GM18951 (cell line): Measurements from ENCODE around the gene SNED1.

Experiments
- POLR2A ChIP-seq: IDR thresholded peaks from 4 replicates; pipeline ENCODE4 v1.6.1; 2011; ENCODE audit warnings: mild to moderate bottlenecking; ENCODE audit not compliant: insufficient read length, insufficient read depth; ENCODE audit errors: extremely low read depth
- in situ Hi-C: fragments of 300-500 bp; cut with MboI; formaldehyde crosslinking; loops from one replicate; pipeline ENCODE4 v1.12.0; 2022; ENCODE audit warnings: low sequenced_read_pairs, mixed read lengths, inconsistent platforms; ENCODE audit not compliant: unreplicated experiment

The SNED1 gene

DNA sequence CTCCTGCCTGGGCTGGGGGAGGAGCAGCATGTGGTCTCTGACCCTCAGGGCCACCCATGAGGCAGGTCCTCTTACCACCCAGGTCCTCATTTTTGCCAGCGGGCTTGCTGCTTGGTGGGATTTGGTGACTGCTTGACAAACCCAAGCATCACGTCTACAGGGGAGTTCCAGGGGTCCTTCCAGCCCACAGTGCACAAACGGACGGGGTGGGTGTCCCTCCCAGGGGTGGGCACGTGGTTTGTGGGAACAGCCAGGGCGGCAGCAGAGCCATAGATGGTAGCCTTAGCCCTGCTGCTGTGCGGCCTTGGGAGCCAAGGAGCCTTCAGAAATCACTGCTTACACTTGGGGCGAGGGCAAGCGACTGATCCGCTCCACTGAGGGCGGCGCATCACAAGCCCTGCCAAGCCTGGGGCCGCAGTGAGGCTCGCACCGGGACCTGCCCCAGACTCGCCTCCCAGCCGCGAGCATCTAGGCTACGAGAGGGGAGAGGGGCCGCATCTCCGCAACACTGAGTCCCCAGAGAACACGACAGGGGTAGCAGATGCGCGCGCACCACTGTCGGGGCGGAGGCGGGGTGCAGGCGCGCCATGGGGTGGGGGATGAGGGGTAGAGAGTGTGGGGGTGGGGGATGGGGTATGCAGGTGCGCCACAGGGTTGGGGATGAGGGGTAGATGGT lies 36.9 kb downstream of the SNED1 start:
- TF ChIP-seq POLR2A: no peak
- in situ Hi-C loops: no loop called here

DNA sequence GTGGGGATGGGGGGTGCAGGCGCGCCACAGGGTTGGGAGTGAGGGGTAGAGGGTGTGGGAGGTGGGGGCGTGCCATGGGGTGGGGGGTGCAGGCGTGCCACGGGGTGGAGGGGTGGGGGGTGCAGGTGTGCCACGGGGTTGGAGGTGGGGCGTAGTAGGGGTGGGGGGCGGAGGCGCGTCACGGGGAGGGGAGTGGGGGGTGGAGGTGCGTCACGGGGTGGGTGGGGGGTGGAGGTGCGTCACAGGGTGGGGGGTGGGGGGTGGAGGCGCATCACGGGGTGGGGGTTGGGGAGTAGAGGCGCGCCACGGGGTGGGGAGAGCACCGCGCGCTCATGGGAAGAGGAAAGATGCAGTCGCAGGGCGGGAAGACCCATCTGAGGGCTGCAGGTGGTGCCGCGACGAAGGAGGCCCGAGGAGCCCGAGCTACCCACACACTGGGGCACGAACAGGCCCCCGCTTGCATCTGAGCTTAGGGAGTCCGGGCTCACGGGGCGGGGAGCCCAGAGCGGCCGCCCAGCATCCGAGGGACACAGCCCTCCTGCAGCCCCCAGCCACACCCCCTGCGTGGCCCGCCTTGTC lies 37.5 kb downstream of the SNED1 start:
- TF ChIP-seq POLR2A: no peak
- in situ Hi-C loops: no loop called here

DNA sequence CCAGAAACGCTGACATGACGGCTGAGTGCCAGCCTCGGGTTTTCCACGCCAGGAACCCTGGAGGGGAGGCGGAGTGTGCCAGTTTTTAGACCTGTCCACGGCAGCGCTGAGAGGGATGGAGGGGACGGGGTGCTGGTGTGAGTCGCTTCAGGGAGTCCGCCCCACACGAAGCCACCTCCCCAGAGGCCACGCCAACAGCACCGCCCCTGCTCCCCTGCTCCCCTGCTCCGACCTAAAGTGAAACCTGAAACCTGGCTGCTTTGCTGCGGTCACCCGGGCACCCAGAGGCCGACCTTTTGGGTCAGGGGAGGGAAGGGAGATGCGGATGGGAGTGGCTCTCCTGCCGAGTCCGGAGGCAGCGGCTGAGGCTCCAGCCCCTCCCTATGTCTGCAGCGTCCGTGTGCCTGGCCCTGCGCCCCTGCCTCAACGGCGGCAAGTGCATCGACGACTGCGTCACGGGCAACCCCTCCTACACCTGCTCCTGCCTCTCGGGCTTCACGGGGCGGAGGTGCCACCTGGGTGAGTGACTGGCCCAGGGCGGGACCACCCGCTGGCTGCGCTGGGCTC lies 38.1 kb downstream of the SNED1 start:
- in situ Hi-C loops: no loop called here
- TF ChIP-seq POLR2A: no peak

DNA sequence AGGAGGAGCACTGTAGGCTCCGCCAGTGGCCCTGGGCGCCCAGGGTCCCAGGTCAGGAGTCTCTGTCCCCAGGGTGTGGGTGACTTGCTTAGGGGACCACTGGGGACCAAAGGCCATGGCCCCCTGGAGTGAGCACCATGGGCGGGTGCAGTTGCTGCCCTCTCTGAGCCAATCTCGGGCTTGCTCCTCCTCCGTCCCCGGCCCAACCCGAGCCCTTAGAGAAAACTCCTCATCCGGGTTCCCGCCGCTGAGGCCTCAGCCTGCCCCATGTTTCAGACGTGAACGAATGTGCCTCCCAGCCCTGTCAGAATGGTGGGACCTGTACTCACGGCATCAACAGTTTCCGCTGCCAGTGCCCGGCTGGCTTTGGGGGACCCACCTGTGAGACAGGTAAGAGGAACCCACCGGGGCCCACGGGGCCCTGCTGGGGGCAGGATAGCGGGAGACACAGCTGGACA lies 38.6 kb downstream of the SNED1 start:
- in situ Hi-C loops: no loop called here

DNA sequence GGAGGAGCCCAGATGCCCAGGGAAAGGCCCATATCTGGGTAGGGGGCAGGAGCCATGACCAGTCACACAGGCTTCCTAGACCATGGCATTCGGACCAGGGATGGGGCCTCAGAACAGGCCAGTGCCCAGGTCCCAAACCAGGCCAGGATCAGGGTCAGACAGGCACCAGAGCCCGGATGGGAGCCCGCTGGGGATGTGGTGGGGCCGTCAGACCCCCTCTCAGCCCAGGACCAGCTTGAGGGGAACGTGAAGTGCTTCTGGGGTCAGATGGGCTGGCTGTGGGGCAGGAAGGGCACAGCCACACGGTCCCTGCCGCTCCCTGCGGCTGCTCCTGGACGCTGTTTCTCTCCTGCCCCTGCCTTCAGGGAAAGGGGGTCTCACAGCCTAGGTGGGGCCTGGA lies 39.1 kb downstream of the SNED1 start:
- no peak for TF ChIP-seq POLR2A
- in situ Hi-C loops: no loop called here

More for the DNA sequence above, 38.6 kb downstream of the SNED1 start:
- no peak for TF ChIP-seq POLR2A

DNA sequence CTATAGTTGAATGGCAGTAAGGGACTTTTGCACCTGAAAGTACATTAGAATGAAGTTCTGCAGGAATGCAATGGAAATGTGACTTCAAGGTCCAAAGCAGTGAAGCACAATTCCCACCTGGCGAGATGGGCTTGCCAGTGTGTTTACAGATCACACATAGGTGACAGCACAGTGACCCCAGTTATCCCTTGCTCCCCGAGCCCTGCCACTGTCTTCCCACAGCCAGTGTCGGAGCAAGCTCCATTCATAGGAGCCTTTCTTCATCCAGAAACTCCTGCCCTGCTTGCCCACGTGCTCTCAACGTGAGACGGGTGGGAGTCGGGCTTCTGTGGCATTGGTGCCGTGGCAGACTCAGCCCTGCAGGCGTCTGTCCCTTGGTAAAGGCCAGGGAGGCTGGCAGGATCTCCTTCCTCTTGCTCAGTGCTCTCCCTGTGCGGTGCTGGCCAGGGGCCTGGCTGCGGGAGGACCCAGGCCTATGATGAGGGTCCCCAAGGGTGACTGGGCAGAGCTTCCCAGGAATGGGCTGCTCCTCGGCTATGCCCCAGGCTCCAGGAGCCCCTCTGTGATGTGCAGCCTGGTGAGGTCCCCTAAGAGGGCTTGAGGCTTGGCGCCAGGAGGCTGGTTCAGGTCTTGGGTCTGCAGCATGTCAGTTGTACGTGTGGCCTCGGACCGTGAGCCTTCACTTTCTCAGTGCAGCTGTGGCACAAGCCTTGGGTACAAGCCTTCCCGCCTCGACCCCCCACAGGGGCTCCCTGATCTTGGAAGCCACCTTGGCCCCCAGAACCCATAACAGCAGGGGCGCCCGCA lies 40.2 kb downstream of the SNED1 start:
- TF ChIP-seq POLR2A: no peak
- in situ Hi-C loops: no loop called here

DNA sequence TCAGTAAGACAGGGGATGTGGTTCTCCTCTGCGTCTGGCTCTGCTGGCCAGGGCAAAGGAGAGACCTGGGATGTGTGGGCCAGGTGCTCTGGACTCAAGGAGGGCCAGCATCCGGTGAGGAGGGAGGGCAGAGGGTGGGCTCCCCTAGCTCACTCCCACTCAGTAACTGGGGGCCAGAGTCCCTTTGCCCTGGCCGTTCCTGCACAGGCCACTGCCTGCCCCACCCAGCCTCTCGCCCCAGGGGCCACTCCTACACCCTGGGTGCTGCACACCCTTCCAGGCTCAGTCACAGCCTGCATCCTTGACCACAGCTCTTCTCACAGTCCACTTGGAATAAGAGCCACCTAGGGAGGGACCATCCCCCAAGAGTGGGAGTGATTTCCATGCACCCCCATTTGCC lies 41.0 kb downstream of the SNED1 start:
- no peak for TF ChIP-seq POLR2A
- in situ Hi-C loops: no loop called here

DNA sequence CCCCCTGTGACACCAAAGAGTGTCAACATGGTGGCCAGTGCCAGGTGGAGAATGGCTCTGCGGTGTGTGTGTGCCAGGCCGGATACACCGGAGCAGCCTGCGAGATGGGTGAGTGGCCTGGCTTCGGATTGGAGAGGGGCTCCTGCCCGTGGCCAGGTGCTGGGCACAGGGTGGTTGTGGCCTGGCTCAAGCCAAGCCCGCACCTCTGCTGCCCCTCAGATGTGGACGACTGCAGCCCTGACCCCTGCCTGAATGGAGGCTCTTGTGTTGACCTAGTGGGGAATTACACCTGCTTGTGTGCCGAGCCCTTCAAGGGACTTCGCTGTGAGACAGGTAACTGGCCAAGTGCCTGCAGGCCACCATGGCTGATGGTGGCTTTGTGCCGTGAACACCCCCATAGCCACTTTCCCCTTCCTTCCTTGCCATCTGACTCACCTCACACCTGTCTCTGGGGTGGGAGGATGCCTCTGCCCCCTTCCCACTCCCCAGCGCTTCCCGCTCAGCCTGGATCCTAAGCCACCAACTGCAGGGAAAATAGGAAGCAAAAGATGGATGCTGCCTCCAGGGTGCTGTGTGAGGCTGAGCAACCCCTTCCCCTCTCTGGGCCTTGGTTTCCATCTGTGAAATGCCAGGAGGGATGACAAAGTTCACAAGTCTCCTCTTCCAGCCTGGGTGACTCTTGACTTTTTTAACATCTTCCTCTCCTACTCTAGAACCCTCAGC lies 41.8 kb downstream of the SNED1 start:
- TF ChIP-seq POLR2A: no peak
- in situ Hi-C loops: no loop called here

DNA sequence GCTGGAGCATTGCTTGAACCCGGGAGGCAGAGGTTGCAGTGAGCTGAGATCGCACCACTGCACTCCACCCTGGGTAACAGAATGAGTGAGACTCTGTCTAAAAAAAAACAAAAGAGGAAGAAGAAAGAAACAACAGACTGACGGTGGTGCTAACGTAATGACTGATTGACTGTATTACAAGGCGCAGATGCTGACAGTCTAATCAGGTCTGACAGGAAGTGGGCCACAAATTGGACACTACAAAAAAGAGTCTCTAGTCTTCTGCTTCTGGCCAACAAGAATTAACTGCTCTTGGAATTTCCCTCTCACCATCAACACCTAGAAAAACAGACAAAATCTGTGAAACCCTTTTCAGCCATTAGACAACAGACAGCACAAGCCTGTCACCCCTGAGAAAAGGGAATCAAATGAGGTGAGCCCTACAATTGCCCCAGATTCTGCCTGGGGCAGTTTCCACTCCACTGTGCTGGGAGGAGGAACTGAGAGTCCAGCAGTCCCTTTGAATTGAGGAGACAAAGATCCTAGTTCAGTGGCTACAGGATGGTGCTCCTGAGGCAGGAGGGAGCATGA lies 43.3 kb downstream of the SNED1 start:
- no peak for TF ChIP-seq POLR2A
- in situ Hi-C loops: no loop called here

DNA sequence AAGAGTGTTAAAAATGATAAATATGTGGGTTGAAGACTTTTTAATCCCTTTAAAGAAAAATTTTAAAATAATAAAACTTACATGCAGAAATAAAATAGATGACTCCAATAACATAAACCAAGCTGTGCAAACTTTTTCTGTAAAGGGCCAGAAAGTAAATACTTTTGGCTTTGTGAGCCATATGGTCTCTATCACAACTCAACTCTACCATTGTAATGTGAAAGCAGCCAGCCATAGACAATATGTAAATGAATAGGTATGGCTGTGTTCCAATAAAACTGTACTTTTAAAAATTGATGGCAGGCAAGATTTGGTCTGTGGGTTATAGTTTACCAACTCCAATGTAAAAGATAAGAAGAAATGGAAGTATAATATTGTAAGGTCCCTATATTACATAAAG lies 45.2 kb downstream of the SNED1 start:
- no peak for TF ChIP-seq POLR2A
- in situ Hi-C loops: no loop called here

DNA sequence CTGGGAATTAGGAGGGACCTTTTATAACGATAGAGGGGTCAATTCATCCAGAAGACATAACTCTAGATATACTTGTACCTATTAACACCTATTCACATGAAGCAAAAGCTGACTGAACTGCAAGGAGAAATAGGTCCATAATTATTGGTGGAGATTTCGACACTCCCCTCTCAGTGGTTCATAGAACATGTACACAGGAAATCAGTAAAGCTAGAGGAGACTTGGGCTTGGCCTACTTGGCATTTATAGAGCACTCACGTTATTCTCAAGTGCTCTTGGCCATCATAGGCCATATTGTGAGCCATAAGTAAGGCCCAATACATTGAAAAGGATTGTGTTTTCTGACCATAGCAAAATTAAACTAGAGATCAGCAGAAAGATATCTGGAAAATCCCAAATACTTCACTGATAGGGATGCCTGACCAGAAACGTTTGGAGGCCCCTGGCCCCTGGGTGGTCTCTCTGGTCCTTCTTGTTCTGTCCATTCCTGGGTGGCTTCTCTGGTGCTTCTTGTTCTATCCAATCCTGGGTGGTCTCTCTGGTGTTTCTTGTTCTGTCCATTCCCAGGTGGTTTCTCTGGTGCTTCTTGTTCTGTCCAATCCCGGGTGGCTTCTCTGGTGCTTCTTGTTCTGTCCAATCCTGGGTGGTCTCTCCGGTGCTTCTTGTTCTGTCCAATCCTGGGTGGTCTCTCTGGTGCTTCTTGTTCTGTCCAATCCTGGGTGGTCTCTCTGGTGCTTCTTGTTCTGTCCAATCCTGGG lies 49.0 kb downstream of the SNED1 start:
- in situ Hi-C loops: no loop called here
- no peak for TF ChIP-seq POLR2A
